Ishikawa (cell line): ENCODE results near the gene PIGS.

Experiments
- CEBPB ChIP-seq: IDR thresholded peaks from 2 replicates; pipeline ENCODE4 v1.6.1; 2012
- CREB1 ChIP-seq: IDR thresholded peaks from 2 replicates; pipeline ENCODE4 v1.6.1; 2012; ENCODE audit warnings: low read depth
- EGR1 ChIP-seq: IDR thresholded peaks from 2 replicates; pipeline ENCODE4 v1.6.1; 2012
- EP300 ChIP-seq: IDR thresholded peaks from 2 replicates; pipeline ENCODE4 v1.6.1; 2012; ENCODE audit warnings: borderline replicate concordance
- FOXM1 ChIP-seq: IDR thresholded peaks from 2 replicates; pipeline ENCODE4 v1.6.1; 2012; ENCODE audit warnings: low read depth, borderline replicate concordance
- MAX ChIP-seq: IDR thresholded peaks from 2 replicates; pipeline ENCODE4 v1.6.1; 2012
- NFIC ChIP-seq: IDR thresholded peaks from 2 replicates; pipeline ENCODE4 v1.6.1; 2012
- RAD21 ChIP-seq: IDR thresholded peaks from 2 replicates; pipeline ENCODE4 v1.6.1; 2012; ENCODE audit warnings: low read depth
- REST ChIP-seq: IDR thresholded peaks from 2 replicates; pipeline ENCODE4 v1.6.1; 2012; ENCODE audit warnings: low read depth, mild to moderate bottlenecking
- TAF1 ChIP-seq: IDR thresholded peaks from 2 replicates; pipeline ENCODE4 v1.6.1; 2012; ENCODE audit warnings: low read depth, mild to moderate bottlenecking
- TCF12 ChIP-seq: IDR thresholded peaks from 2 replicates; pipeline ENCODE4 v1.6.1; 2012; ENCODE audit warnings: low read depth
- TEAD4 ChIP-seq: IDR thresholded peaks from 2 replicates; pipeline ENCODE4 v1.6.1; 2012
- USF1 ChIP-seq: IDR thresholded peaks from 2 replicates; pipeline ENCODE4 v1.6.1; 2012
- YY1 ChIP-seq: IDR thresholded peaks from 2 replicates; pipeline ENCODE4 v1.6.1; 2012; ENCODE audit warnings: low read depth
- ZBTB7A ChIP-seq: IDR thresholded peaks from 2 replicates; pipeline ENCODE4 v1.6.1; 2012; ENCODE audit warnings: low read depth

The PIGS gene

GRCh38 chr17:28508211-28508724 is 63.1 kb downstream of the PIGS start:
- TF ChIP-seq TCF12 (no peak), YY1 (no peak), NFIC (no peak), CREB1 (no peak), TAF1 (no peak)

- no peak for TF ChIP-seq REST
- TF ChIP-seq USF1 = no peak
- TF ChIP-seq EGR1 = no peak
- TF ChIP-seq RAD21 = no peak
- no peak for TF ChIP-seq ZBTB7A
- TF ChIP-seq TCF12 = no peak
- no peak for TF ChIP-seq NFIC
- no peak for TF ChIP-seq EP300
- no peak for TF ChIP-seq MAX
- TF ChIP-seq TAF1 = no peak
- no peak for TF ChIP-seq FOXM1
- no peak for TF ChIP-seq CEBPB
- TF ChIP-seq YY1 = no peak
- no peak for TF ChIP-seq TEAD4
Observed at GRCh38 chr17:28507567-28508203, 63.6 kb downstream of the PIGS start.

GRCh38 chr17:28506763-28507487 is 64.4 kb downstream of the PIGS start:
- no peak for TF ChIP-seq EP300

GRCh38 chr17:28505986-28506665 is 65.2 kb downstream of the PIGS start, which contains the start of gene FOXN1:
Gene FOXN1, plus strand, starts transcription at chr17:28506348. Its CDS starts 17,622 bp downstream, at chr17:28523970.
- TF ChIP-seq MAX (no peak), ZBTB7A (no peak), CREB1 (no peak)

- no peak for TF ChIP-seq ZBTB7A
- no peak for TF ChIP-seq TCF12
- no peak for TF ChIP-seq TAF1
- TF ChIP-seq USF1 = no peak
- TF ChIP-seq CREB1 = no peak
- no peak for TF ChIP-seq REST
- no peak for TF ChIP-seq FOXM1
- TF ChIP-seq EGR1 = no peak
- no peak for TF ChIP-seq RAD21
- TF ChIP-seq TEAD4 = no peak
- no peak for TF ChIP-seq NFIC
- TF ChIP-seq MAX = no peak
- TF ChIP-seq CEBPB = no peak
- no peak for TF ChIP-seq YY1
Observed at GRCh38 chr17:28503420-28503819, 67.9 kb downstream of the PIGS start.
